Activated CD4-positive, CD25-positive, alpha-beta regulatory T cell (primary cell): ENCODE measurements around the gene CTRB1.
"Not testable (repeated sequence)": the region's sequence is repeated elsewhere in the genome, so short reads cannot be mapped to it uniquely, and the experiment has no call there.

ENCODE experiments used
- DNase-seq, 4 experiments: peaks; one replicate each; lab custom pipeline; 2025; lab: John Stamatoyannopoulos, UW

CTRB1 gene

DNA sequence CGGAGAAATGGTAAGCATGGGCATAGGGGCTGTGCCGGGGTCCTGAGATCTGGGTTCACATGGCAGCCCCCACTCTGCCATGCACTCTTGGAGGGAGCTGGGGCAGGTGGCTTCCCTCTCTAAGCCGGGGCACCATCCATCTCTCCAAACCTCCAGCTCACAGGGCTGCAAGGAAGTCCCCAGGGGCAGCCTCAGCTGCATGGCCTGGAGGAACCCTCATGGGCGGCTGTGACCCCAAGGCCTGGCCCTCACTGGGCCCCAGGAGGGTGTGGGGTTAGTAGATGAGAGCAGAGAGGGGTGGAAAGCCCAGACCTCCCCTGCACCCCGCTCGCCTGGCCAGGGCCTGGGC, 14.4 kb upstream of the CTRB1 start:
- no peak for DNase-seq

DNA sequence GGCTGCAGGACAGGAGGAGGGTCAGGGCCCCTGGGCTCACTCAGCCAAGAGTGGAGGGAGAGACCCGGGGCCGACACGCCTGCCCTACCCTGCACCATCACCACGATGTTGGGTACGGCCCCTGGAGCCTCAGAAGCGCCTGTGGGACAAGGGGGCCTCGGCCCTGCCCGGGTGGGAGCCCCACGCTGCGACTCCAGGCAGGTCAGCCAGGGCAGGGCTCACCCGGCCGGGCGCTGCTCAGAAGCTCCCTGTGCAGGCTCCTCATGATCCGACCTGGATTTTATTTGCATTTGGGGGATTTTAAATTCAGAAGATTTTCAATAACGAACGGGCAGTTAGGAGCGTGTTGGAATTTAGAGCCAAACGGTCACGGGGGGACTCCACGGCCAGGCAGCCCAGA, 13.9 kb upstream of the CTRB1 start:
- DNase-seq: not testable (repeated sequence)

DNA sequence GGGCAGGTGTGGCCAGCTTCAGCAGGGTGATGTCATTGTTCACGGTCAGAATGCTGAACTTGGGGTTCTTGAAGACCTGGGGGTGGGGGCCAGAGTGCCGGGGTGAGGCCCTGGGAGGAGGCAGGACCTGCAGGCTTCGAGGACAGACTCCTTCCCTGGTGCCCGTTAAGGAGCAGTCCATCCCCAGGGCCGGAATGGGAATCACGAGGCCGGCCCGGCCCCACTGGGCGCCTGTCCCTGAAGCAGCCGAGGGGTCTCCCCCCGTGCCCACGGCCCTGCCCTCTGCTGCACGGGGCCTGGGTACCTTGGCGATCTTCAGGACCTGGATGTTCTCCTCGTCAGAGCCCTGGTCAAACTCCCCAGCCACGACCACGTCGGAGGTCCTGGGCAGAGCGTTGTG, 13.3 kb upstream of the CTRB1 start:
- not testable (repeated sequence) for DNase-seq

DNA sequence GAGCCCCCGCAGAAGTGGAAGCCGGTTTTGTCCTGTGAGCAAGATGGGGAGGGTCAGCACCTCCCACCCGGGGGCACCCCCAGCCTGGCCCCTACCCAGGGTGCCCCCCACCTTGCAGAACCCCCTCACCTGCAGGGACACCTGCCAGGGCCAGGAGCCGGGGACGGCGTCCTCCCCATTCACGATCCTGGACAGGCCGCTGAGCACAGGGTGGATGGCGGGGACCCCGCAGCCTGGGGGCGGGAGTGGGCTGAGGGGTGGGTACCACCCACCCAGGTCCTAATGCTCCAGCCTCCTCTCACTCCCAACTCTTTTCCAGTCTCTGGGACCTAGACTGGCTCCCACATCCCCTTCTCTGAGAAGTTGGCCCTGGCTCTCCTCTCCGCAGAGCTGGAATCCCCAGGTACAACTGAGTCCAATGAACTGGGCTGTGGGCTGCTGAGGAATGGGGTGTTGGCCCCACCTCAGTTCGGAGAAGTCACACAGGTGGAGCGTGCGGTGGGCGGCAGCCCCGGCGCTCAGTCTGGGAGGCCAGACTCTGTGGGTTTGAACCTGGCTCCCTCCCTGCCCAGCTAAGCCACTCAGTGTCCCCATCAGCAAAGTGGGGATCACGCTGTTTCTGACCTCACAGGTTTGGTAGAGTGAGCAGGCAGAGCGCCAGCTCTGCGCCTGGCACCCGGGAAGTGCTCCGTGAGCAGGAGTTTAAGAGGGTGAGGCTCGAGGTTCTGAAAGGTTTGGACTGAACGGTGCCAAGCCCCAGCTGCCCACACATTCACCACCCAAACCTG, 12.6 kb upstream of the CTRB1 start:
- not testable (repeated sequence) for DNase-seq

DNA sequence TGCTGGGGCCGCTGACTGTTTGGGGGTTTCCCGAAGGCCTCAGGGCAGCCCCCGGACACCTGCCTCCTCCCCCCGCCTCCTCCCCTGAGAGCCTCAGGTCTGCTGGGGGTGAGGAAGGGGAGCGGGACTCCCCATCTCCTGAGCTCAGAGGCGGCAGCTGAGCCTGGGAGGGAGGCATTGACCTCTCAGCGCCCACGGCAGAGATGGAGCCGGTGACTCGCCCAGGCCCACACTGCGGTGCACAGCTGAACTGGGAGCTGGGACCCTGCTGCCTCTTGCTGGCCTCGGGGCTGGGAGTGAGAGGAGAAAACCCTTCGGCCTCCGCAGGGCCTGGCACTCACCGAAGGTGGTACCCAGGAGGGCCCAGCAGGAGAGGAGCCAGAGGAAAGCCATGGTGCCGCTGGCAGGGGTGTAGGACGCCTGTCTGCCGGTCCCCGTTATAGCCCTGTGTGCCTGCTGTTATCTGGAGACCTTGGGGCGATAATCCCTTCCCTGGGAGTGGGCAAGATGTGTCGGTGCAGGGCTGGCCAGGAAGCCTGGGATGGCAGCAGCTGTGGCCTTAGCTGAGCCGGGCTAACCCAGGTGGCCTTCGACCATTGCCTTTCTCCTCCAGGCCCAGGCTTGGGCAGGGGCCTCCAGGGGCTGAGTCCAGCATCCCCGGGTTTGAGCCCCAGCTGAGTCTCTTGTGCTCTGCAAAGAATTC, 11.9 kb upstream of the CTRB1 start, which contains the start of gene CTRB2:
TSS of gene CTRB2 (minus strand) at position 413 of the 703 bp plus-strand sequence. CDS start at position 393, 20 bp downstream.
- no peak for DNase-seq

DNA sequence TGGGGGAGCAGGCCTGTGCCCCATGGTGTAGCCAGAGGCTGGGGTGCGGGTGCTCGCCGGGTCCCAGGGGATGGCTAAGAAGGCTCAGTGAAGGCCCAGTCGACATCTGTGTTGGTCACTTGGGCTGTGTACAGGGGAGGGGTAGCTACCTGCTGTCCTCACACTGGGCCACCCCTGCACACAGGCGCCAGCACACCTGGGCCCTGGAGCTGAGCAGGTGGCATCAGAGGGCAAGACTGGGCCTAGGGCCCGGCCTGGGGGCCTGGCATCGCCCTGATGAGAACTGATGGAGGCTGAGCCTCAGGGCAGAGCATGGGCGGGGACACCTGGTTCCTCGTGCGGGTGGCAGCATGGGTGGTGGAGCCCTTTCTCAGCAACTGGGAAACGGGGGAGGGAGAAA, 11.0 kb upstream of the CTRB1 start:
- no peak for DNase-seq

DNA sequence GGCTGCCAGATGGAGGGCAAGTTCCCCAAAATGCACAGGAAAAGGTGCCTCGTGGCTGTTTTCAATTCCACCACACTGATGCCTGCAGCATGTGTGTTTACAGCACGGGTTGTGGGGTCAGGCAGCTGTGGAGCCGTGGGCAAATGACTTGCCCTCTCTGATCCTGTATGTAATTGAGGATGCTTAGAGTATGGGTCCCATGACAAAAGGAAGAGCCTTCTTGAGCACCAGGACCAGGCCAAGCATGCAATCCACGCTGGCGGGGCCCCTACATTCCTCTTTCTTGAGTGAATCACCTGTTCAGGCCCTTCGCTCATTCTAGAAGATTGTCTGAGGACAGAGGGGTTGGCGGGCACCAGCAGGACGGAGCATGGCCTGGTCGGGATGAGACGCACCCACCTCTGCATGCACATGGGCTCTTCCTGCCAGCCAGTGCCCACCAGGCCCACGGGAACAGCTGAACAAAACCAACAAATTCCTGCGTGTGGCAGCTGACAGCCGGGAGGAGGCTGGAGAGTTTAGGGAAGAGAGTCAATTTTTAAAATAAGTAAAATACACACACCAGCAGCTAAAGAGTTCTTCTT, 10.5 kb upstream of the CTRB1 start:
- DNase-seq: no peak

DNA sequence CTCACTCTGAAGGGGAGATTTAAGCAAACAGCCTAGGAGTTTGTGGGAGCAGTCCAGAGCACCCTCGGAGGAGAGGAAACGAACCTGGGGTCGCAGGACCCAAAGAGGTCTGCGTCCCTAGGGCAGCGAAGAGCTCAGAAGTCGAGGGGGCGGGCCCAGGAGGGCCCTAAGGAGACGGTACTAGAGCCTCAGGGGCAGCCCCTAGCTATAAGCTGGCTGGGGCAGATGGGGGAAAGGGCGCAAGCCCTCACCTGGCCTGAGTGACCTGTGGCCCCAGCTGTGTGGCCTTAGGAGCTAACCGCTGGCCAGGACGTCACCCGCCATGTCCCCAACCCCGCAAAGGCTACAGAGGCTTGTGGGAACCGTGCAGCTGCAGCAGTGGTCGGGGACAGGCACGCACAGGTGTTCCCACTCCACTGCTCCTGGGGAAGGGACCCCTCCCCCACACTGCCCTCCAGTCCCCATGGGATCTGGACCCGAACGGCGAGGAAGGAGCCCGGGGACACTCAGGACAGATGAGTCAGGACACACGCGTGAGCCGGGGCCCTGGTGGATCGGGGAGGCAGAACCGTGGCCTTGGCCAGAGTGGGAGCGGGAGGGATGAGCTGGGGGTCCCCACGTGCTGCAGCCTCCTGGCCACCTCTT, 9.8 kb upstream of the CTRB1 start:
- no peak for DNase-seq

DNA sequence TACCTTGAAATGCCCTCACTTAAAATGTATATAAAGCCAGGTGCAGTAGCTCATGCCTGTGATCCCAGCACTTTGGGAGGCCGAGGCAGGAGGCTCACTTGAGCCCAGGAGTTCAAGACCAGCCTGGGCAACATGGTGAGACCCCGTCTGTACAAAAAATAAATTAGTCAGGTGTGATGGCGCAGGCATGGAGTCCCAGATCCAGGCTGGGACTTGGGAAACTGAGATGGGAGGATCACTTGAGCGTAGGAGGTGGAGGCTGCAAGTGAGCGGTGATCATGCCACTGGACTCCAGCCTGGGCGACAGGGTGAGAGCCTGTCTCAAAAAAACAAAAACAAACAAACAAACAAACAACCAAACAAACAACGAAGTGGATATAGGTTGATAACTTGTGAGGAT, 9.3 kb upstream of the CTRB1 start:
- DNase-seq: not testable (repeated sequence)

DNA sequence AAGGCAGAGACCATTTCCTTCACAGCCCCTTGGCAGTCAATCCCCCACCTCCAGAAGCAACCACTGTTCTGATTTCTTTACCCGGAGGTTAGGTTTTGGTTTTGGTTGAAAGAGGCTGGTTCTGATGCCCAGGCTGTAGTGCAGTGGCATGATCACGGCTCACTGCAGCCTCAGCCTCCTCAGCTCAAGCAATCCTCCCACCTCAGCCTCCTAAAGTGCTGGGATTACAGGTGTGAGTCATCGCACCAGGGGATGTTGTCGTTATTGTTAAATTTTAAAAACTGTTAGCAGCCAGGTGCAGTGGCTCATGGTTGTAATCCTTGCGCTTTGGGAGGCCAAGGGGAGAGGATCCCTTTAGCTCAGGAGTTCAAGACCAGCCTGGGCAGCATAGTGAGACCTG, 8.8 kb upstream of the CTRB1 start:
- DNase-seq: no peak

DNA sequence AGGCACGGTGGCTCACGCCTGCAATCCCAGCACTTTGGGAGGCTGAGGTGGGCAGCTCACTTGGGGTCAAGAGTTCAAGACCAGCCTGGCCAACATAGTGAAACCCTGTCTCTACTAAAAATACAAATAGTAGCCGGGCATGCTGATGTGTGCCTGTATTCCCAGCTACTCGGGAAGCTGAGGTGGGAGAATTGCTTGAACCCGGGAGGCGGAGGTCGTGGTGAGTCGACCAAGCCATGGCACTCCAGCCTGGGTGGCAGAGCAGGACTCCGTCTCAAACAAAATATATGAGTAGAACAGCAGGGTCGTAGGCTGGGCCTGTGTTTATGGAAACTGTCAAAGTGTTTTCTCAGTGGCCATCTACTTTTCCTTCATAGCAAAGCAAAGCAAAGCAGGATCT, 7.5 kb upstream of the CTRB1 start:
- not testable (repeated sequence) for DNase-seq

DNA sequence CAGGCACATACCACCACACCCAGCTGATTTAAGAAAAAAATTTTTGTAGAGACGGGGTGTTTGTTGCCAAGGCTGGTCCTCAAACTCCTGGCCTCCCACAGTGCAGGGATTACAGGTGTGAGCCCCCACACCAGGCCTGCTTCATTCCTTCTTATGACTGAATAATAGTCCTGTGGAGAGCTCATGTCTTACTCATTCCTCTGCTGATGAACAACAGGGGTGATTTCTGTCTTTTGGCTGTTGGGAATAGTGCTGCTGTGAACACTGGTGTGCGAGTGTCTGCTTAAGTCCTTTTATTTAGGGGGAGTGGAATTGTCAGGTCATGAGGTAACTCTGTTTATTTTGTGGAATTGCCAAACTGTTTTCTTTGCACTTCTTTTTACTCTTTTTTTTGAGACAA, 2.7 kb upstream of the CTRB1 start:
- DNase-seq: no peak

DNA sequence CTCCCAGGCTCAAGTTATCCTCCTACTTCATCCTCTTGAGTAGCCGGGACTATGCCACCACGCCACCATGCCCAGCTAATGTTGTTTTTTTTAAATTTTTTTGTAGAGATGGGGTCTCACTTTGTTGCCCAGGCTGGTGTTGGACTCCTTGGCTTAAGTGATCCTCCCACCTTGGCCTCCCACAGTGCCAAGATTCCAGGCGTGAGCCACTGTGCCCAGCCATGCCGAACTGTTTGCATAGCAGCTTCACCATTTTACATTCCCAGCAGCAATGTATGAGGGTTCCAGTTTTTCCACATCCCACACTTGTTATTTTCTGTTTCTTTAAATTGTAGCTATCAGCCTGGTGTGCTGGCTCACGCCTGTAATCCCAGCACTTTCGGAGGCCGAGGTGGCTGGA, 2.2 kb upstream of the CTRB1 start:
- no peak for DNase-seq

DNA sequence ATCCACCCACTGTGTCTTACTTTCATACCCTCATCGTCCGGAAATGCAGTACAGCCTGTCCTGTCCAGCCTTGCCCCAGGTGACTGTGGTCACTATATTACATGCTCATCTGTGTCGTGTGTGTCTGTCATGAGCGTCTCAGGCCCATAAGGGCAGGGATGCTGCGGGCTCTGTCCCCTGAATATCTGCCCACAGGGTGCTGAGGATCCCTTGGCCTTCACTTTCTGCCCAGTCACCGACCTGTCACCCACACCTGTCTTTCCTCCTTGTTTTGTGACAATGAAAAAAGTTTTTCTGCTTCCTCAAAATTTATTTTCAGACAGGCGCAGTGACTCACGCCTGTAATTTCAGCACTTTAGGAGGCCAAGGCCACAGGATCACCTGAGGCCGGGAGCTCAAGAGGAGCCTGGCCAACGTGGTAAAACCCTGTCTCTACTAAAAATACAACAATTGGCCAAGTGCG, 1.4 kb upstream of the CTRB1 start:
- no peak for DNase-seq

DNA sequence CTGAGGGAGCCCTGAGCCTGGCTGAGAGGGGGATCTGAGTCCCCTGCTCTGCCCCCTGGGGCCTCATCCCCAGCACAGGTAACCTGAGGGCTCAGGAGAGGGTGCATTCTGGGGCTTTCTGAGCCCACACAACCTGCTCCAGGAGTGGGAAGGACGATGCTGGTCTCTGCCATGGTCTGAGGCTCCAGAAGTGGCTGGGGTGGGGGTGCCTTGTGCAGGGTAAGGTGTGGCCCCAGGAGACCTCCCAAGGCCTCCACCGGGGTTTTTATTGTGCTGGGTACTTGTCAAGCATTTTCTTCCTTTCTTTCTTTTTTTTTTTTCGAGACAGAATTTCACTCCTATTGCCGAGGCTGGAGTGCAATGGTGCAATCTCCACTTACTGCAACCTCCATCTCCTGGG, 300 bp downstream of the CTRB1 start:
- DNase-seq: no peak

DNA sequence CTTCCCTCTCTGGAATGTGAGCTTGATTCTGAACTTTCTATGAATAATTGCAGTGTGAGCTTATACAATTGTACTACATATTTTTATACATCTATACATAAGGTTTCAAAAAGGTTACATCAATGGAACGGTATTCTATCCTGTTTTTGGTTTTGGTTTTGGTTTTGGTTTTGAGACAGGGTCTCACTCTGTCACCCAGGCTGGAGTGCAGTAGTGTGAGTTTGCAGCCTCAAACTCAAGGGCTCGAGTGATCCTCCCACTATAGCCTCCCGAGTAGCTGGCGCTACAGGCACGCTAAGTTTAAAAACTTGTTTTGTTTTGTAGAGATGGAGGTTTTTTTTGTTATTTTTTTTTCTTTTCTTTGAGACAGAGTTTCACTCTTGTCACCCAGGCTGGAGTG, 1.1 kb downstream of the CTRB1 start:
- DNase-seq: no peak

DNA sequence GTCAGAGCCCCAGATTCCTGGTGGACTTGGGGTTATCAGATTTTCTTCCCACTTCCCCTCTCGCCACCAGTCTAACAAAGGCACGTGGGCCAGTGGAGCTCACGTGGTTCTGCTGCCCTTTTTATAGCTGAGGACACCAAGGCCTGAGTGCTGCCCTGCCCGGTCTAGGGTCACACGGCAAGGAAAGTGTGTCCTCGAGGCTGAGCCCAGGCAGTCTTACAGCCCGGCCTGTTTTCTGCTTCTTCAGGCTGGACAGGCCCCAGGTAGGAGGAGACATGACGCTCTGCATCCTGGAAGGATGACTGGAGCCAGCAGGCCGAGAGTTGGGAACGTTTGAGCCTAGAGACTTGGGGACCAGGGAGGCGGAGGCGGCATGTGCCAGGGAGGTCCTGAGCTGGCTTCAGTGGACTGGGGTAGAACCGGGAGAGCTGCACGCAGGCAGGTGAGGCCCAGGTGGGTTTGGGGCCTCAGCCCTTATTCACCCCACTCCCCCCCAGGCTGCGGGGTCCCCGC, 3.5 kb downstream of the CTRB1 start:
- DNase-seq: no peak

DNA sequence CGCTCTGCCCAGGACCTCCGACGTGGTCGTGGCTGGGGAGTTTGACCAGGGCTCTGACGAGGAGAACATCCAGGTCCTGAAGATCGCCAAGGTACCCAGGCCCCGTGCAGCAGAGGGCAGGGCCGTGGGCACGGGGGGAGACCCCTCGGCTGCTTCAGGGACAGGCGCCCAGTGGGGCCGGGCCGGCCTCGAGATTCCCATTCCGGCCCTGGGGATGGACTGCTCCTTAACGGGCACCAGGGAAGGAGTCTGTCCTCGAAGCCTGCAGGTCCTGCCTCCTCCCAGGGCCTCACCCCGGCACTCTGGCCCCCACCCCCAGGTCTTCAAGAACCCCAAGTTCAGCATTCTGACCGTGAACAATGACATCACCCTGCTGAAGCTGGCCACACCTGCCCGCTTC, 4.3 kb downstream of the CTRB1 start:
- not testable (repeated sequence) for DNase-seq

DNA sequence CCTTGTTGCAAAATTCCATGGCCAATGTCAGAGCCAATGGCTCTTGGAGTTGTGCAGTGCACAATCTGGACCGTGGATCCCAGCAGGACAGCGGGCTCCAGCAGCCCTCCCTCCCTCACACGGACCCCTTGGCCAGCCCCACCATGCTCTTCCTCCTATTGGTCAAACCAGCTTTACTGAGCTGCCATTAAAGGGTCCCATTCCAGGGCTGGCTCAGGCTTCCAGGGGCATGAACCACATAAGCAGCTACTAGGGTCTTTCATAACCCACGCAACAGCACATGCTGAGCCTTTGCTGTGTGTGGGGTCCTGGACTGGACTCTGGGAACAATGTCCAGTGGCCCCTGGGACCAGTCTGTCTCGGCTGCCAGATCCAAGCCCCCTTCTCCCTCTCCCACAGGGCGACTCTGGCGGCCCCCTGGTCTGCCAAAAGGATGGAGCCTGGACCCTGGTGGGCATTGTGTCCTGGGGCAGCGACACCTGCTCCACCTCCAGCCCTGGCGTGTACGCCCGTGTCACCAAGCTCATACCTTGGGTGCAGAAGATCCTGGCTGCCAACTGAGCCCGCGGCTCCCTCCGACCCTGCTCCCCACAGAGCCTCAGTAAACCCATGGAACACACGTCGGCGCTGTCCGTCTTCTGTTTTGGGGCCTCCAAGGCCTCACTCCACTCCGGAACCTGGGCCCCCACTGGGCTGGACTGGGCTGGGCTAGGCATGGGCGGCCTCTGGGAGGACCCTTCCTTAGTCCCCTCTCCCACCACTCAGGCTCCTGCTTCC, 5.7 kb downstream of the CTRB1 start:
- DNase-seq: no peak

DNA sequence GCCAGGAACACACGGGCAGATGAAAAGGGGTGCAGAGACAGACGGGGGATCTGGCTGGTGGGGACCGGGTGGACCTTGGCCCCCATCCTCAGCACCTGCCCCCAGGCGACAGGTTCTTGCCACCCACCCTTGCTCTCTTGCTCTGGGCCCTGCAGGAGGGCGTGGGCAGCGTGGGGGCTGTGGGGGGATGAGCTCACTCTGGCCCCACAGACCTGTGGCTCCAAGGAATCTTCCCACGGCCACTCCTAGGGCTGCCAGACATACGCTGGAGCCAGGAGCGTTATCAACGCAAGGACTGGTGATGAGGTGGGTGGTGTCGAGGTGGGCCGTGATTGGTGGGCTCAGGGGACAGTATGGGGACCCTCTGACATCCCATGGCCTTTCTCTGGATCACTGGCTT, 6.3 kb downstream of the CTRB1 start:
- DNase-seq: no peak

DNA sequence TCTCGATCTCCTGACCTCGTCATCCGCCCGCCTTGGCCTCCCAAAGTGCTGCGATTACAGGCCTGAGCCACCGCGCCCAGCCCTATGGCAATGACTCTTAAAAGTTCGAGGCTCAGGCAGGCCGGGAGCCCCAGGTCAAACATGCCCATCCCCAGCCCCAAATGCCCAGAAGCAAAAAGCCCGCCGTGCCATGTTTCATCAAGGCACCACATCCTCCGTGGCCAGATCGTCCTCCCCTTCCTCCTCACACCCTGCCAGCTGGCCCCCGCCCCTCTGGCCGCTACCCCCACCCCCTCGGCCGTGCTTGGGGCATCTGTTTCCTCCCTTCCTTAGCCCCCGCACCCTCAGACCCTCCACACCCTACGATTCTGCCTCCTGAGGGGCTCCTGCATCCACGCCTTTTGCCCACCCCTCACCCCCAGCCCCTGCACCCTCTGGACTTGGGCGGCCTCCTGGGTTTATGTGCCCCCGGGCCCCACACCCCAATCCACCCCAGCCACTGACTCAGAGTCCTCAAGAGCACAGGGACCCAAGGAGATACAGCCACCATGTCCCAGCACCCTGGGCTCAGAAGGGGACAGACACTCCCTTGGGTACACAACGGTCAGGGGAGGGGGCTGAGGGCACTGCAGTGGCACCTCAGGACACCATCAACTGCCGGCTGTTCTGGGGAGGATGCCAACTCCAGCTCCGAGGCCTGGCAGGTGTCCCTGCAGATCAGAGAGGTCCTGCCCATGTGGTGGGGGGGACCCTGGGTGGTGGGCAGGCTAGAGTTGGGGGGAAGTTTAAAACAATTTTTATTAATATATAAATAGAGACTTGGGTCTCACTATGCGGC, 7.1 kb downstream of the CTRB1 start:
- no peak for DNase-seq
